ENCODE data around the gene JRKL.

The JRKL gene

GRCh38 chr11:96389720-96390487, at the start of gene JRKL, which contains the start of gene CCDC82:
JRKL (plus strand) TSS chr11:96390013; CDS start chr11:96390650, 637 bp downstream.
CCDC82 (minus strand) TSS chr11:96389912; CDS start chr11:96384747, 5,165 bp downstream.
- peak; percentile 98 for DNase-seq (ENCODE audit: low read depth, low spot score)

GRCh38 chr11:96340555-96340885, 49.3 kb upstream of the JRKL start:
- no peak for DNase-seq (ENCODE audit: low read depth, low spot score)

- no peak for DNase-seq (ENCODE audit: low read depth, low spot score)
Observed at GRCh38 chr11:96341211-96342013, 48.4 kb upstream of the JRKL start.

GRCh38 chr11:96342014-96342960, 47.5 kb upstream of the JRKL start:
- DNase-seq (ENCODE audit: low read depth, low spot score): no peak

GRCh38 chr11:96342961-96343711, 46.7 kb upstream of the JRKL start, which contains the start of gene MAML2:
MAML2 (minus strand) TSS chr11:96343195; CDS start chr11:96341895, 1,300 bp downstream.
- peak; percentile 79 for DNase-seq (ENCODE audit: low read depth, low spot score)

- DNase-seq (ENCODE audit: low read depth, low spot score): no peak
Observed at GRCh38 chr11:96356848-96357247, 33.0 kb upstream of the JRKL start.

- DNase-seq (ENCODE audit: low read depth, low spot score): no peak
Observed at GRCh38 chr11:96357794-96358193, 32.0 kb upstream of the JRKL start.

- no peak for DNase-seq (ENCODE audit: low read depth, low spot score)
Observed at GRCh38 chr11:96358321-96358720, 31.5 kb upstream of the JRKL start.

GRCh38 chr11:96361778-96362177, 28.0 kb upstream of the JRKL start:
- DNase-seq (ENCODE audit: low read depth, low spot score): no peak

- DNase-seq (ENCODE audit: low read depth, low spot score): no peak
Observed at GRCh38 chr11:96365493-96365892, 24.3 kb upstream of the JRKL start.

GRCh38 chr11:96366024-96366423, 23.8 kb upstream of the JRKL start:
- DNase-seq (ENCODE audit: low read depth, low spot score): no peak

- no peak for DNase-seq (ENCODE audit: low read depth, low spot score)
Observed at GRCh38 chr11:96367342-96367741, 22.5 kb upstream of the JRKL start.

- no peak for DNase-seq (ENCODE audit: low read depth, low spot score)
Observed at GRCh38 chr11:96373826-96374225, 16.0 kb upstream of the JRKL start.

- no peak for DNase-seq (ENCODE audit: low read depth, low spot score)
Observed at GRCh38 chr11:96376796-96377195, 13.0 kb upstream of the JRKL start.

- DNase-seq (ENCODE audit: low read depth, low spot score): no peak
Observed at GRCh38 chr11:96384156-96384555, 5.7 kb upstream of the JRKL start.

- DNase-seq (ENCODE audit: low read depth, low spot score): no peak
Observed at GRCh38 chr11:96385187-96385586, 4.6 kb upstream of the JRKL start.

GRCh38 chr11:96388891-96389719, 708 bp upstream of the JRKL start:
- DNase-seq (ENCODE audit: low read depth, low spot score): no peak

- no peak for DNase-seq (ENCODE audit: low read depth, low spot score)
Observed at GRCh38 chr11:96390488-96390792, 627 bp downstream of the JRKL start.

GRCh38 chr11:96391698-96392307, 2.0 kb downstream of the JRKL start:
- DNase-seq (ENCODE audit: low read depth, low spot score): no peak

All from activated naive CD8-positive, alpha-beta T cell treated with anti-CD3 and anti-CD28 coated beads, Interleukin-2, amount 50 U/mL, for 16 hours (primary cell).